Measurements from ENCODE around the gene LMNA. TPM values are rescaled to one million over a fixed set of nuclear protein-coding genes. Genes with fewer than 3 reads are reported as not detected.
A peak's percentile ranks its signal among the peaks of the same experiment; 100 is the strongest.

Gene LMNA
- total RNA-seq, 1 experiment from 2014 or later: 499 TPM

GRCh38 chr1:156128654-156129597 lies 14.4 kb downstream of the LMNA start:
- intact Hi-C loops (cut with micrococcal nuclease; ENCODE audit: unreplicated experiment): no loop called here
- Mint-ChIP-seq H3K4me3 (ENCODE audit: low read depth, unreplicated experiment) (peak overlapping the region; percentile 57), H3K9me3 (ENCODE audit: low read depth, unreplicated experiment) (no peaks in the 10 kb centered on the region), H3K4me1 (ENCODE audit: low read depth, unreplicated experiment) (peaks cover 67% of the 10 kb centered on the region), H3K36me3 (ENCODE audit: insufficient read depth, unreplicated experiment) (peaks cover 95% of the 10 kb centered on the region), H3K27ac (ENCODE audit: unreplicated experiment) (peak overlapping the region; percentile 99), H3K27me3 (ENCODE audit: unreplicated experiment) (no peaks in the 10 kb centered on the region)
- DNase-seq: no peak
- CTCF ChIA-PET: interaction anchor here (0.9 to 11.1 kb wide), 8 partner anchors 9 to 103 kb away, joined by 3 to 356 read pairs (median 4); partner anchors contain the start of gene RAB25
- TF ChIP-seq, protein P1, sequence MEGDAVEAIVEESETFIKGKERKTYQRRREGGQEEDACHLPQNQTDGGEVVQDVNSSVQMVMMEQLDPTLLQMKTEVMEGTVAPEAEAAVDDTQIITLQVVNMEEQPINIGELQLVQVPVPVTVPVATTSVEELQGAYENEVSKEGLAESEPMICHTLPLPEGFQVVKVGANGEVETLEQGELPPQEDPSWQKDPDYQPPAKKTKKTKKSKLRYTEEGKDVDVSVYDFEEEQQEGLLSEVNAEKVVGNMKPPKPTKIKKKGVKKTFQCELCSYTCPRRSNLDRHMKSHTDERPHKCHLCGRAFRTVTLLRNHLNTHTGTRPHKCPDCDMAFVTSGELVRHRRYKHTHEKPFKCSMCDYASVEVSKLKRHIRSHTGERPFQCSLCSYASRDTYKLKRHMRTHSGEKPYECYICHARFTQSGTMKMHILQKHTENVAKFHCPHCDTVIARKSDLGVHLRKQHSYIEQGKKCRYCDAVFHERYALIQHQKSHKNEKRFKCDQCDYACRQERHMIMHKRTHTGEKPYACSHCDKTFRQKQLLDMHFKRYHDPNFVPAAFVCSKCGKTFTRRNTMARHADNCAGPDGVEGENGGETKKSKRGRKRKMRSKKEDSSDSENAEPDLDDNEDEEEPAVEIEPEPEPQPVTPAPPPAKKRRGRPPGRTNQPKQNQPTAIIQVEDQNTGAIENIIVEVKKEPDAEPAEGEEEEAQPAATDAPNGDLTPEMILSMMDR (IDR thresholded peaks at IDR 0.05; ENCODE audit: unreplicated experiment): no peak
- BruUV-seq (replicated peaks): no TSS peak

DNA sequence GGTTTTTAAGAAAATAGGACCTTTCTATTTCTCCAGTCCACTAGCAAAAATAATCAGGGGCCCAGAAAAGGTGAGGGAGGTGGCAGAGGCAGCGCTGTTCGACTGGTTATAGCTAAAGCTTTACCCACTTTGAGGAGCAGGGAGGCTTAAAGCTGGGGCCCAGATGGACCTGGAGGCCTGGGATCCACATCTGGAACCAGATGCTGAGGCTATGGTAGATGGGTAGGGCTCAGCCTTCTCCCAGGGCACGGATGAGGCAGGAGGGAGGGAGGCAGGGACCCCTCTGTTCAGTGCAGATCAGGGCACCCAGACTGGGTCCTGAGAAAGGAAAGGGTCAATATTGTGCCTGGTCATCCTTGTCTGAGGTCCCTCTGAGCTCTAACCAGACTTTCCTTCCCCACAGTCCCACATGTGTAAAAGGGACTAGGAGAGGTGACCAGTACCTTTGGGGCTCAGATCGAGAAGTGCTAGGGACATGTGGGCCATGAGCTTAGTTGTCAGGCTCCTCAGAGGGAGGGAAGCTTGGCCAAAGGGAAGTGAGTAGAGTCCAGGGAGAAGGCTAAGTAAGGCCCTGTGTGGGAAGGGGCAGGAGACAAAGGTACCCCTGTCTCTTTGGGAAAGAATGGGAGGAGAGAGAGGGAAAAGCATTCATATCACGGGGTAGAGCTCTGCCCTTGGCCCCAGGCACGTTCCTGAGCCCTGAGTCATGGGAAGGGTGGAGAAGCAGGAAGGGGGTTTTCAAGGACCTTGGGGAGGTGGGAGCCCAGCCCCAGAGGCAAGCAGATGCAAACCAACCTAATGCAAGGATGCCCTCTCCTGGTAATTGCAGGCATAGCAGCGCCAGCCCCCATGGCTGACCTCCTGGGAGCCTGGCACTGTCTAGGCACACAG lies 15.4 kb downstream of the LMNA start:
- CTCF ChIA-PET: interaction anchor here (0.6 to 11.1 kb wide), 14 partner anchors 10 to 362 kb away, joined by 3 to 356 read pairs (median 4); partner anchors contain the start of genes LMNA, PMF1 and RAB25
- intact Hi-C loops (cut with micrococcal nuclease; ENCODE audit: unreplicated experiment): loop anchor here (1.0 kb wide), 2 partner anchors 34 to 40 kb away; no protein-coding TSS in a partner anchor
- Mint-ChIP-seq H3K4me1 (ENCODE audit: low read depth, unreplicated experiment) (peaks cover 57% of the 10 kb centered on the region), H3K27ac (ENCODE audit: unreplicated experiment) (peak overlapping the region; percentile 99), H3K4me3 (ENCODE audit: low read depth, unreplicated experiment) (peak overlapping the region; percentile 57), H3K36me3 (ENCODE audit: insufficient read depth, unreplicated experiment) (peaks cover 94% of the 10 kb centered on the region), H3K27me3 (ENCODE audit: unreplicated experiment) (no peaks in the 10 kb centered on the region), H3K9me3 (ENCODE audit: low read depth, unreplicated experiment) (no peaks in the 10 kb centered on the region)
- TSS peak; percentile 46 for BruUV-seq (replicated peaks)
- peak; percentile 99 for DNase-seq
- TF ChIP-seq, protein P1 (IDR thresholded peaks at IDR 0.05; ENCODE audit: unreplicated experiment): peak; percentile 99

DNA sequence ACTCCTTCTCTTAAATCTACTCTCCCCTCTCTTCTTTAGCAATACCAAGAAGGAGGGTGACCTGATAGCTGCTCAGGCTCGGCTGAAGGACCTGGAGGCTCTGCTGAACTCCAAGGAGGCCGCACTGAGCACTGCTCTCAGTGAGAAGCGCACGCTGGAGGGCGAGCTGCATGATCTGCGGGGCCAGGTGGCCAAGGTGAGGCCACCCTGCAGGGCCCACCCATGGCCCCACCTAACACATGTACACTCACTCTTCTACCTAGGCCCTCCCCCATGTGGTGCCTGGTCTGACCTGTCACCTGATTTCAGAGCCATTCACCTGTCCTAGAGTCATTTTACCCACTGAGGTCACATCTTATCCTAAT lies 16.0 kb downstream of the LMNA start:
- H3K9me3 Mint-ChIP-seq (ENCODE audit: low read depth, unreplicated experiment): no peaks in the 10 kb centered on the region
- no peak overlapping the region for H3K4me3 Mint-ChIP-seq (ENCODE audit: low read depth, unreplicated experiment)
- peak overlapping the region; percentile 99 for H3K27ac Mint-ChIP-seq (ENCODE audit: unreplicated experiment)
- peaks cover 94% of the 10 kb centered on the region for H3K36me3 Mint-ChIP-seq (ENCODE audit: insufficient read depth, unreplicated experiment)
- no peaks in the 10 kb centered on the region for H3K27me3 Mint-ChIP-seq (ENCODE audit: unreplicated experiment)
- no peak for DNase-seq
- intact Hi-C loops (cut with micrococcal nuclease; ENCODE audit: unreplicated experiment): loop anchor here (1.0 kb wide), 2 partner anchors 34 to 40 kb away; no protein-coding TSS in a partner anchor
- no TSS peak for BruUV-seq (replicated peaks)
- CTCF ChIA-PET: interaction anchor here (1.0 to 11.1 kb wide), 9 partner anchors 11 to 95 kb away, joined by 3 to 356 read pairs (median 4); partner anchors contain the start of genes LMNA, PMF1 and RAB25
- TF ChIP-seq, protein P1 (IDR thresholded peaks at IDR 0.05; ENCODE audit: unreplicated experiment): peak; percentile 3
- H3K4me1 Mint-ChIP-seq (ENCODE audit: low read depth, unreplicated experiment): peaks cover 50% of the 10 kb centered on the region
